Measurements from ENCODE around the gene OR2A1.
"Not testable (repeated sequence)": the region's sequence is repeated elsewhere in the genome, so short reads cannot be mapped to it uniquely, and the experiment has no call there.

Gene OR2A1

GRCh38 chr7:144321677-144322206 is 9.5 kb downstream of the OR2A1 start:
- not testable (repeated sequence) for DNase-seq (ENCODE audit: extremely low read depth in 1 of 2, low read depth in 1 of 2)

GRCh38 chr7:144323359-144323758 is 11.1 kb downstream of the OR2A1 start:
- not testable (repeated sequence) for DNase-seq (ENCODE audit: extremely low read depth in 1 of 2, low read depth in 1 of 2)

- DNase-seq (ENCODE audit: extremely low read depth in 1 of 2, low read depth in 1 of 2), result not testable (repeated sequence)
Observed at GRCh38 chr7:144325868-144326267, 13.6 kb downstream of the OR2A1 start.

GRCh38 chr7:144330044-144330443 is 17.8 kb downstream of the OR2A1 start:
- DNase-seq (ENCODE audit: extremely low read depth in 1 of 2, low read depth in 1 of 2), result not testable (repeated sequence)

- DNase-seq (ENCODE audit: extremely low read depth in 1 of 2, low read depth in 1 of 2), result not testable (repeated sequence)
Observed at GRCh38 chr7:144331221-144331995, 19.2 kb downstream of the OR2A1 start.

GRCh38 chr7:144331996-144332288 is 19.7 kb downstream of the OR2A1 start:
- not testable (repeated sequence) for DNase-seq (ENCODE audit: extremely low read depth in 1 of 2, low read depth in 1 of 2)

- not testable (repeated sequence) for DNase-seq (ENCODE audit: extremely low read depth in 1 of 2, low read depth in 1 of 2)
Observed at GRCh38 chr7:144348625-144349024, 36.4 kb downstream of the OR2A1 start.

- not testable (repeated sequence) for DNase-seq (ENCODE audit: extremely low read depth in 1 of 2, low read depth in 1 of 2)
Observed at GRCh38 chr7:144351667-144352066, 39.4 kb downstream of the OR2A1 start.

GRCh38 chr7:144355176-144355822 is 43.1 kb downstream of the OR2A1 start, which contains the start of gene ARHGEF5:
Gene ARHGEF5 (plus strand): TSS chr7:144355402. CDS start chr7:144362670, 7,268 bp downstream.
- DNase-seq (ENCODE audit: extremely low read depth in 1 of 2, low read depth in 1 of 2), result not testable (repeated sequence)

- DNase-seq (ENCODE audit: extremely low read depth in 1 of 2, low read depth in 1 of 2), result not testable (repeated sequence)
Observed at GRCh38 chr7:144356185-144356584, 44.0 kb downstream of the OR2A1 start.

GRCh38 chr7:144356860-144357259 is 44.6 kb downstream of the OR2A1 start:
- not testable (repeated sequence) for DNase-seq (ENCODE audit: extremely low read depth in 1 of 2, low read depth in 1 of 2)

GRCh38 chr7:144362061-144362460 is 49.8 kb downstream of the OR2A1 start:
- DNase-seq (ENCODE audit: extremely low read depth in 1 of 2, low read depth in 1 of 2), result not testable (repeated sequence)

GRCh38 chr7:144365523-144365922 is 53.3 kb downstream of the OR2A1 start:
- not testable (repeated sequence) for DNase-seq (ENCODE audit: extremely low read depth in 1 of 2, low read depth in 1 of 2)

GRCh38 chr7:144367250-144367649 is 55.0 kb downstream of the OR2A1 start:
- DNase-seq (ENCODE audit: extremely low read depth in 1 of 2, low read depth in 1 of 2), result not testable (repeated sequence)

- not testable (repeated sequence) for DNase-seq (ENCODE audit: extremely low read depth in 1 of 2, low read depth in 1 of 2)
Observed at GRCh38 chr7:144369221-144369620, 57.0 kb downstream of the OR2A1 start.
